K562 (cell line): Measurements from ENCODE around the gene CRYAB. TPM values are rescaled to one million over a fixed set of nuclear protein-coding genes. Genes with fewer than 3 reads are reported as not detected.

Experiments
- ATAC-seq: fragments of 200-7000 bp; cut with Tn5 transposase; 3 replicates; pipeline ENCODE4 v1.9.1; 2020; ENCODE audit warnings: moderate library complexity
- BruUV-seq: library from RNA; stranded (reverse); fragments of 400-500 nt; replicated peaks from 2 replicates; lab custom pipeline; 2021; lab: Mats Ljungman, UMichigan
- CTCF ChIA-PET: fragments of 300-600 bp; formaldehyde crosslinking; extraction: SDS; loops from one replicate; lab custom pipeline; 2021; ENCODE audit warnings: low intra/inter-chr PET ratio; lab: Yijun Ruan, JAX
- POLR2A ChIA-PET: fragments of 300-600, 350-650 bp; sonication (Branson Sonifier 250); formaldehyde crosslinking; extraction: SDS; loops from one replicate; lab custom pipeline; 2021; ENCODE audit warnings: antibody characterized with exemption, inconsistent platforms; lab: Yijun Ruan, JAX
- DNase-seq, 4 experiments: peaks; one replicate each; pipeline versions ENCODE4 v3.0.0 to v3.0.0-alpha.2; 2011 to 2018; ENCODE audit warnings: low spot score in 3 of 4, mixed read lengths in 3 of 4; ENCODE audit errors: extremely low read depth in 1 of 4
- FAIRE-seq: peaks from 2 replicates; lab custom pipeline; 2011; peaks lifted over from hg19 to GRCh38; lab: Jason Lieb, UNC
- H2AFZ ChIP-seq: 2 replicates; pipeline ENCODE4 v1.6.0; 2011; ENCODE audit warnings: low read depth, low read length, control low read depth, inconsistent platforms
- H3K27ac ChIP-seq: fragments of 200-600 bp; 3 replicates; pipeline ENCODE4 v1.8.0; 2011; ENCODE audit warnings: low read depth, mild to moderate bottlenecking, control low read depth, inconsistent platforms, low read length, moderate library complexity, mixed read lengths; ENCODE audit errors: extremely low read depth
- H3K27me3 ChIP-seq, 2 experiments: fragments of 300-600 bp in 1 of 2; 2 replicates in 1 of 2; 3 replicates in 1 of 2; pipeline versions ENCODE4 v1.6.0 to v1.8.0; 2011; ENCODE audit warnings: inconsistent platforms in 2 of 2, low read length in 2 of 2, mild to moderate bottlenecking in 1 of 2, mixed read lengths in 1 of 2, moderate library complexity in 1 of 2; ENCODE audit not compliant: control insufficient read depth in 2 of 2, insufficient read depth in 2 of 2
- H3K36me3 ChIP-seq: fragments of 300-600 bp; 3 replicates; pipeline ENCODE4 v1.8.0; 2011; ENCODE audit warnings: mild to moderate bottlenecking, low read length, inconsistent platforms; ENCODE audit not compliant: control insufficient read depth, insufficient read depth
- H3K4me1 ChIP-seq, 2 experiments: fragments of 200-600 bp in 1 of 2; replicated peaks in 1 of 2; 2 replicates in 1 of 2; 3 replicates in 1 of 2; pipeline versions ENCODE4 v1.5.1 to v1.8.0; 2011; ENCODE audit warnings: inconsistent platforms in 2 of 2, low read length in 2 of 2, mild to moderate bottlenecking in 1 of 2, mixed read lengths in 1 of 2, moderate library complexity in 1 of 2; ENCODE audit not compliant: control insufficient read depth in 2 of 2, insufficient read depth in 2 of 2
- H3K4me2 ChIP-seq: 2 replicates; pipeline ENCODE4 v1.6.1; 2011; ENCODE audit warnings: low read length, control low read depth, inconsistent platforms, mixed read lengths; ENCODE audit not compliant: insufficient read depth
- H3K4me3 ChIP-seq: fragments of 200-600 bp; sonication (generic), shearing (Covaris generic); 2 replicates; pipeline ENCODE4 v1.5.1; 2016; ENCODE audit warnings: control low read depth, inconsistent platforms
- H3K79me2 ChIP-seq: fragments of 200-600 bp; 3 replicates; pipeline ENCODE4 v1.8.0; 2011; ENCODE audit warnings: low read length, inconsistent platforms; ENCODE audit not compliant: control insufficient read depth, insufficient read depth
- H3K9ac ChIP-seq, 2 experiments: 2 replicates each; pipeline versions ENCODE4 v1.6.0 to v1.6.1; 2011; ENCODE audit warnings: low read depth in 2 of 2, low read length in 2 of 2, control low read depth in 1 of 2, inconsistent platforms in 1 of 2, mild to moderate bottlenecking in 1 of 2, mixed read lengths in 1 of 2; ENCODE audit not compliant: insufficient read depth in 1 of 2
- H3K9me1 ChIP-seq: one replicate; pipeline ENCODE4 v1.6.0; 2011; ENCODE audit warnings: inconsistent platforms, mild to moderate bottlenecking, low read length, moderate library complexity; ENCODE audit not compliant: control insufficient read depth, insufficient read depth
- H3K9me3 ChIP-seq: replicated peaks from 2 replicates; pipeline ENCODE4 v1.5.1; 2011; ENCODE audit warnings: low read depth, low read length, inconsistent platforms; ENCODE audit not compliant: control insufficient read depth, insufficient read depth
- H4K20me1 ChIP-seq: replicated peaks from 2 replicates; pipeline ENCODE4 v1.6.1; 2011; ENCODE audit warnings: low read length, inconsistent platforms, mixed read lengths; ENCODE audit not compliant: control insufficient read depth, insufficient read depth
- ARID2 ChIP-seq: fragments of 450-650 bp; IDR thresholded peaks from 2 replicates; pipeline ENCODE4 v1.6.1; 2017; ENCODE audit warnings: antibody characterized with exemption, mild to moderate bottlenecking
- BRD9 ChIP-seq: fragments of 450-650 bp; IDR thresholded peaks from 2 replicates; pipeline ENCODE4 v1.6.1; 2018; ENCODE audit warnings: low read depth; ENCODE audit not compliant: partially characterized antibody
- MIER1 ChIP-seq: fragments of 450-650 bp; IDR thresholded peaks from 2 replicates; pipeline ENCODE4 v1.6.1; 2016; ENCODE audit warnings: antibody characterized with exemption, mild to moderate bottlenecking, low read depth
- MYBL2 ChIP-seq, 2 experiments: fragments of 450-650 bp in 1 of 2; sonication (generic) in 1 of 2; formaldehyde crosslinking in 1 of 2; IDR thresholded peaks; 2 replicates each; pipeline versions ENCODE4 v1.6.1 to v1.8.1; 2017 to 2022; ENCODE audit warnings: borderline replicate concordance in 1 of 2, inconsistent platforms in 1 of 2, low read depth in 1 of 2, mild to moderate bottlenecking in 1 of 2, missing genetic modification reagents in 1 of 2, moderate library complexity in 1 of 2
- RAD51 ChIP-seq: fragments of 450-650 bp; IDR thresholded peaks from 2 replicates; pipeline ENCODE4 v1.7.1; 2016; ENCODE audit warnings: low read depth, mild to moderate bottlenecking, borderline replicate concordance
- STAT5B ChIP-seq: fragments of 250-450 bp; sonication (Bioruptor Pico); IDR thresholded peaks from 2 replicates; pipeline ENCODE4 v1.8.0; 2021; ENCODE audit warnings: mild to moderate bottlenecking, inconsistent platforms
- ZNF764 ChIP-seq: fragments of 250-450 bp; sonication (Bioruptor Pico); IDR thresholded peaks from 2 replicates; pipeline ENCODE4 v1.4.0; 2020; ENCODE audit warnings: low read depth, mild to moderate bottlenecking, moderate library complexity
- WGBS: fragments of 100-300 bp; shearing (Covaris generic); methylation state at CpG from one replicate; pipeline ENCODE4 v1.1.6; 2016; ENCODE audit warnings: low coverage, mixed read lengths; ENCODE audit not compliant: insufficient coverage; ENCODE audit errors: missing lambda C conversion rate; 5-methylcytosine and 5-hydroxymethylcytosine counted together
- in situ Hi-C: fragments of 300-500 bp; cut with MboI; formaldehyde crosslinking; loops from 4 replicates; pipeline ENCODE4 v1.15.0; 2018; ENCODE audit warnings: inconsistent platforms, mixed read lengths
- intact Hi-C: fragments of 100-400 bp; cut with micrococcal nuclease; formaldehyde crosslinking; loops from 2 replicates; pipeline ENCODE4 v1.14.2; 2022
- polyA plus RNA-seq, 8 experiments: library from polyadenylated mRNA; depleted of rRNA in 4 of 8; stranded (reverse) in 5 of 8; unstranded in 3 of 8; fragments of >200 nt; fragmentation: Nextera tagmentation in 2 of 8; fragmentation: Illumina TruSeq in 1 of 8; extraction: Ambion mirVana in 2 of 8; extraction: Trizol in 1 of 8; gene quantifications; 2 replicates each; pipeline versions ENCODE4 v1.2.1 to v1.2.3, GENCODE V29; 2011 to 2014; ENCODE audit warnings: inconsistent platforms in 1 of 8, missing spikeins in 1 of 8
- total RNA-seq, 7 experiments: library from RNA; depleted of rRNA in 6 of 7; stranded (reverse); fragments of >200 nt in 6 of 7; fragmentation: Illumina TruSeq in 2 of 7; extraction: Trizol in 2 of 7; gene quantifications; 2 replicates each; pipeline versions ENCODE4 v1.2.1 to v1.2.3, GENCODE V29; 2011 to 2021; ENCODE audit warnings: low replicate concordance in 1 of 7
- TF ChIP-seq, protein P1 (sequence below): sonication (generic); formaldehyde crosslinking; IDR thresholded peaks from 2 replicates; pipeline ENCODE4 v1.8.0; 2023; ENCODE audit warnings: mild to moderate bottlenecking, missing genetic modification reagents
- TF ChIP-seq, protein P2 (sequence below): IDR thresholded peaks from 2 replicates; pipeline ENCODE4 v1.6.1; 2014; ENCODE audit warnings: antibody characterized with exemption
- TF ChIP-seq, protein P3 (sequence below), 2 experiments: fragments of 200-800 bp in 1 of 2; sonication (Bioruptor generic) in 1 of 2; sonication (generic) in 1 of 2; formaldehyde crosslinking in 1 of 2; IDR thresholded peaks in 1 of 2; conservative IDR thresholded peaks in 1 of 2; 2 replicates each; pipeline versions ENCODE4 v1.5.0 to v1.6.1; 2016 to 2020; ENCODE audit warnings: missing compliant biosample characterization in 1 of 2, missing genetic modification characterization in 1 of 2, missing genetic modification reagents in 1 of 2

The CRYAB gene
- total and polyA plus RNA-seq, 9 of the 15 experiments (the other 6 are each of a cell fraction or from before 2014, with no cell fraction given), result 0.83 to 7.5 (median 3.6) TPM

DNA sequence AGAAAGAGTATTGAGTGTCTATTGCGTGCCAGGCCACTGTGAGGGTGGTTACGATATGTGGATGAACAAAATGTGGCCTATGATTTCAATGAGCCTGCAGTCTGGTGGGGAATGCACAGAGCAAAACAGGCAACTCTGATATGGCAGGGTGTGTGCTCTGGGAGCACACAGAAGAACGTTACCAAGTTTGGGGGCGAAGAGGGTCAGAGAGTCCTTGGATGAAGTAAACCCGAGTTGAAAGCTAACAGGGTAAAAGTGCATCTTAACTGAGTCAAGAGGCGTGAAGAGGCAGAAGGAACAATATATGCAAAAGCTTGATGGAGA, 32.0 kb downstream of the CRYAB start (continued):
- TF ChIP-seq, protein P1, sequence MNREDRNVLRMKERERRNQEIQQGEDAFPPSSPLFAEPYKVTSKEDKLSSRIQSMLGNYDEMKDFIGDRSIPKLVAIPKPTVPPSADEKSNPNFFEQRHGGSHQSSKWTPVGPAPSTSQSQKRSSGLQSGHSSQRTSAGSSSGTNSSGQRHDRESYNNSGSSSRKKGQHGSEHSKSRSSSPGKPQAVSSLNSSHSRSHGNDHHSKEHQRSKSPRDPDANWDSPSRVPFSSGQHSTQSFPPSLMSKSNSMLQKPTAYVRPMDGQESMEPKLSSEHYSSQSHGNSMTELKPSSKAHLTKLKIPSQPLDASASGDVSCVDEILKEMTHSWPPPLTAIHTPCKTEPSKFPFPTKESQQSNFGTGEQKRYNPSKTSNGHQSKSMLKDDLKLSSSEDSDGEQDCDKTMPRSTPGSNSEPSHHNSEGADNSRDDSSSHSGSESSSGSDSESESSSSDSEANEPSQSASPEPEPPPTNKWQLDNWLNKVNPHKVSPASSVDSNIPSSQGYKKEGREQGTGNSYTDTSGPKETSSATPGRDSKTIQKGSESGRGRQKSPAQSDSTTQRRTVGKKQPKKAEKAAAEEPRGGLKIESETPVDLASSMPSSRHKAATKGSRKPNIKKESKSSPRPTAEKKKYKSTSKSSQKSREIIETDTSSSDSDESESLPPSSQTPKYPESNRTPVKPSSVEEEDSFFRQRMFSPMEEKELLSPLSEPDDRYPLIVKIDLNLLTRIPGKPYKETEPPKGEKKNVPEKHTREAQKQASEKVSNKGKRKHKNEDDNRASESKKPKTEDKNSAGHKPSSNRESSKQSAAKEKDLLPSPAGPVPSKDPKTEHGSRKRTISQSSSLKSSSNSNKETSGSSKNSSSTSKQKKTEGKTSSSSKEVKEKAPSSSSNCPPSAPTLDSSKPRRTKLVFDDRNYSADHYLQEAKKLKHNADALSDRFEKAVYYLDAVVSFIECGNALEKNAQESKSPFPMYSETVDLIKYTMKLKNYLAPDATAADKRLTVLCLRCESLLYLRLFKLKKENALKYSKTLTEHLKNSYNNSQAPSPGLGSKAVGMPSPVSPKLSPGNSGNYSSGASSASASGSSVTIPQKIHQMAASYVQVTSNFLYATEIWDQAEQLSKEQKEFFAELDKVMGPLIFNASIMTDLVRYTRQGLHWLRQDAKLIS (CRISPR knock-in tag), result 0 out of 2 replicates have a peak, but pooled peaks have one; percentile 21
- TF ChIP-seq STAT5B (CRISPR knock-in tag), result no peak
- TF ChIP-seq, all 486 proteins: peak for 20

DNA sequence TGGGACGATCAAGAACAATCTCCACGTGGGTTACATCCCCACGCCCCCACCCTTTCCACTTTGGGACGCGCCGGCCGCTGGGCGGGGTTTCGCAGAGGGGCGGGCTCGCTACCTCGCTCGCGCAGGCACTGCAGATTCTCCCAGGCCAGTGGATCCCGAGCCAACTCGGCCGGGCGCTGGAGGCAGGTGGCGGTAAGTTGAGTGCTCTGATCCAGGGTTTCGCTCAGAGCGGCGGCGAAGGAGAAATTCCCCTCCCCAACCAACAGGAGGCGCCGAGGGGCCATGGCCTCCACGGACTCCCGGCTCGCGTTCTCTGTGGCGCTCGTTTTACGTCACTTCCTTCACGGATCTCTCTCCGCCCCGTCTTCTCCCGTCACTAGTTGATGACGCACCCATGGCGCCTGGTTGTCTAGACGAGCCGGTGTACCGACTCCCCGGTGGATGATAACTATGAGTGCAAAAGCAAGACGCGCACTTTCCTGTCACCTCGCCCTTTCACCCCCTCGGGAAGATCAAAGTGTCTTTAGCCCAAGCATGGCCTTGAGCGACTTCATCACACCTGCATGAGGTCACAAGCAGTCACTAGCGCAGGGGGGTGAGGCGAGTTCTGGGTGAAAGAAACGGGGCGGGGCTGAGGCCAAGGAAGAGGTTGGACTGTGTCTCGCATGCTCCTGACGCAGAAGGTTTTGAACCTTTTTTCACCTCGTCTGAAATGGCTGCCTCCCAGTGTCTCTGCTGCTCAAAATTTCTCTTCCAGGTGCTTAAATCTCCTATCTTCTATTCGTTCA, 32.5 kb downstream of the CRYAB start, which contains the start of the genes CFAP68 and FDXACB1:
Gene CFAP68, plus strand, starts transcription at position 693 of the 788 bp plus-strand sequence. Its CDS starts 20 bp downstream, at position 713.
Gene FDXACB1, minus strand, starts transcription at position 317 of the 788 bp plus-strand sequence. Its CDS starts 33 bp downstream, at position 284.
- Histone ChIP-seq H3K4me1 (peaks cover 10 to 21% of the 10 kb centered on the region in 2 experiments; a peak in 4 of 5 replicates), H3K4me2 (peak within 1 kb of the TSS; percentile 96), H3K9me3 (no peaks in the 10 kb centered on the region), H4K20me1 (no peaks in the 10 kb centered on the region), H3K79me2 (peaks cover 8% of the 10 kb centered on the region), H3K27ac (peak within 1 kb of the TSS; percentile 95), H2AFZ (peak within 1 kb of the TSS; percentile 99), H3K9ac (peak within 1 kb of the TSS; percentile 86 to 94), H3K27me3 (no peaks in the 10 kb centered on the region), H3K9me1 (no peaks in the 10 kb centered on the region), H3K4me3 (peak within 1 kb of the TSS; percentile 62), H3K36me3 (peaks cover 13% of the 10 kb centered on the region; the same call in 2 of the 3 replicates)
- ATAC-seq, result peak; percentile 91
- POLR2A ChIA-PET, result interaction anchor here (1.2 to 1.5 kb wide), 3 partner anchors 15 to 103 kb away, joined by 3 to 5 read pairs (median 3); no protein-coding TSS in a partner anchor
- no TSS peak for BruUV-seq
- in situ Hi-C loops (loop anchor here (5.0 kb wide), 1 partner anchor 108 kb away; no protein-coding TSS in a partner anchor), intact Hi-C loops (loop anchor here (1.0 to 5.0 kb wide), 8 partner anchors 33 to 403 kb away; partner anchors contain the start of genes BCO2, CRYAB, HSPB2 and SDHD)
- peak; percentile 95 for FAIRE-seq
- DNase-seq, result peak; percentile 92 to 98 (median 93)
- WGBS, result under 1% methylated on average over 47 of the region's 55 CpGs
- CTCF ChIA-PET, result interaction anchor here (0.6 to 2.2 kb wide), 4 partner anchors 100 to 343 kb away, joined by 3 to 26 read pairs (median 5); no protein-coding TSS in a partner anchor
- TF ChIP-seq ARID2, result peak; percentile 63; the same call in 1 of the 2 replicates
- TF ChIP-seq, protein P2, sequence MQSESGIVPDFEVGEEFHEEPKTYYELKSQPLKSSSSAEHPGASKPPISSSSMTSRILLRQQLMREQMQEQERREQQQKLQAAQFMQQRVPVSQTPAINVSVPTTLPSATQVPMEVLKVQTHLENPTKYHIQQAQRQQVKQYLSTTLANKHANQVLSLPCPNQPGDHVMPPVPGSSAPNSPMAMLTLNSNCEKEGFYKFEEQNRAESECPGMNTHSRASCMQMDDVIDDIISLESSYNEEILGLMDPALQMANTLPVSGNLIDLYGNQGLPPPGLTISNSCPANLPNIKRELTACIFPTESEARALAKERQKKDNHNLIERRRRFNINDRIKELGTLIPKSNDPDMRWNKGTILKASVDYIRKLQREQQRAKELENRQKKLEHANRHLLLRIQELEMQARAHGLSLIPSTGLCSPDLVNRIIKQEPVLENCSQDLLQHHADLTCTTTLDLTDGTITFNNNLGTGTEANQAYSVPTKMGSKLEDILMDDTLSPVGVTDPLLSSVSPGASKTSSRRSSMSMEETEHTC, result 0 out of 2 replicates have a peak, but pooled peaks have one; percentile 17
- TF ChIP-seq, protein P3, sequence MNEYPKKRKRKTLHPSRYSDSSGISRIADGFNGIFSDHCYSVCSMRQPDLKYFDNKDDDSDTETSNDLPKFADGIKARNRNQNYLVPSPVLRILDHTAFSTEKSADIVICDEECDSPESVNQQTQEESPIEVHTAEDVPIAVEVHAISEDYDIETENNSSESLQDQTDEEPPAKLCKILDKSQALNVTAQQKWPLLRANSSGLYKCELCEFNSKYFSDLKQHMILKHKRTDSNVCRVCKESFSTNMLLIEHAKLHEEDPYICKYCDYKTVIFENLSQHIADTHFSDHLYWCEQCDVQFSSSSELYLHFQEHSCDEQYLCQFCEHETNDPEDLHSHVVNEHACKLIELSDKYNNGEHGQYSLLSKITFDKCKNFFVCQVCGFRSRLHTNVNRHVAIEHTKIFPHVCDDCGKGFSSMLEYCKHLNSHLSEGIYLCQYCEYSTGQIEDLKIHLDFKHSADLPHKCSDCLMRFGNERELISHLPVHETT (CRISPR knock-in tag; conservative IDR thresholded peaks at IDR 0.05 in 1 of 2, IDR thresholded peaks at IDR 0.05 in 1 of 2), result peak in 1 of 2 experiments; percentile 96; a peak in 2 of 4 replicates
- TF ChIP-seq RAD51, result no peak; the same call in 1 of the 2 replicates
- TF ChIP-seq ZNF764 (CRISPR knock-in tag), result no peak
- no peak for TF ChIP-seq MIER1
- TF ChIP-seq BRD9, result no peak
- TF ChIP-seq MYBL2 (IDR thresholded peaks at IDR 0.05; ENCODE audit: low read depth), result no peak; the same call in 1 of the 2 replicates
- no peak for TF ChIP-seq MYBL2 (CRISPR knock-in tag; IDR thresholded peaks at IDR 0.05; ENCODE audit: borderline replicate concordance)
